Measurements from ENCODE around the gene IGF2BP3.

DNA sequence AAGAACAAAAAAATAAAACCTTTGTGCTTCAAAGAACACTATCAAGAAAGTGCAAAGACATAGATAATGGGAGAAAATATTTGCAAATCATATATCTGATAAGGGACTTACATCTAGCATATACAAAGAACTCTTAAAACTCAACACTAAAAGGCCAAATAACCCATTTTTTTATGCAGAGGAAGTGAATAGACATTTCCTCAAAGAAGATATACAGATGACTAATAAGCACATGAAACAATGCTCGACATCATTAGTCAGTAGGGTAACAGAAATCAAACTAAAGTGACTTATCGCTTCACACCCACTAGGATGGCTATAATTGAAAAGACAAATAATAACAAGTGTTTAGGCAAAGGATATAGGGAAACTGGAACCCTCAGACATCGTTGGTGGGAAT lies 93.2 kb downstream of the IGF2BP3 start:
- TF ChIP-seq, protein P1, sequence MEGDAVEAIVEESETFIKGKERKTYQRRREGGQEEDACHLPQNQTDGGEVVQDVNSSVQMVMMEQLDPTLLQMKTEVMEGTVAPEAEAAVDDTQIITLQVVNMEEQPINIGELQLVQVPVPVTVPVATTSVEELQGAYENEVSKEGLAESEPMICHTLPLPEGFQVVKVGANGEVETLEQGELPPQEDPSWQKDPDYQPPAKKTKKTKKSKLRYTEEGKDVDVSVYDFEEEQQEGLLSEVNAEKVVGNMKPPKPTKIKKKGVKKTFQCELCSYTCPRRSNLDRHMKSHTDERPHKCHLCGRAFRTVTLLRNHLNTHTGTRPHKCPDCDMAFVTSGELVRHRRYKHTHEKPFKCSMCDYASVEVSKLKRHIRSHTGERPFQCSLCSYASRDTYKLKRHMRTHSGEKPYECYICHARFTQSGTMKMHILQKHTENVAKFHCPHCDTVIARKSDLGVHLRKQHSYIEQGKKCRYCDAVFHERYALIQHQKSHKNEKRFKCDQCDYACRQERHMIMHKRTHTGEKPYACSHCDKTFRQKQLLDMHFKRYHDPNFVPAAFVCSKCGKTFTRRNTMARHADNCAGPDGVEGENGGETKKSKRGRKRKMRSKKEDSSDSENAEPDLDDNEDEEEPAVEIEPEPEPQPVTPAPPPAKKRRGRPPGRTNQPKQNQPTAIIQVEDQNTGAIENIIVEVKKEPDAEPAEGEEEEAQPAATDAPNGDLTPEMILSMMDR (IDR thresholded peaks at IDR 0.05 in 8 of 11, conservative IDR thresholded peaks at IDR 0.05 in 3 of 11), result no peak
- no peak for TF ChIP-seq POLR2AphosphoS5 (IDR thresholded peaks at IDR 0.05)

All from spleen (tissue), 7 donors.